ENCODE measurements around the gene AGBL4.
A peak's percentile ranks its signal among the peaks of the same experiment; 100 is the strongest.

AGBL4 gene

DNA sequence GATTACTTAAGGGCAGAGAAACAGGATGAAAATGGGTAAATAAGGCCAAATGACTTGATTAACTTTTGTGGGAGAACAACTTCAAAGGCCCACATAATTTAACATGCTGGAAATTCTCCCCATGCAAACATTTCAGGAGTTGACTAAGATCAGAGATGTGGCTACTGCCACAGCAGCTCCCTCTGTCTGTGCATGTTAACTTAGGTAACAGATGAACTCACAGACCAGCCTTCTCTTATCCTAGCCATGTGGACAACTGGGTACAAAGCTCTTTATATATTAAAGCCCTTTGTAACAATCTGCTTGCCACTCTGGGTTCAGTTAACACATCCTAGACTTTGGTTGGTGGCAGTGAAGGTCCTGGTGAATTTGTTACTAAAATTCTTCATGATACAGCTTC lies 1280.3 kb downstream of the AGBL4 start:
- POLR2A ChIA-PET = no interaction called here
- no peak overlapping the region for H3K27ac ChIP-seq (ENCODE audit: extremely low read depth, low read depth, low read length)
- TF ChIP-seq, protein P1, sequence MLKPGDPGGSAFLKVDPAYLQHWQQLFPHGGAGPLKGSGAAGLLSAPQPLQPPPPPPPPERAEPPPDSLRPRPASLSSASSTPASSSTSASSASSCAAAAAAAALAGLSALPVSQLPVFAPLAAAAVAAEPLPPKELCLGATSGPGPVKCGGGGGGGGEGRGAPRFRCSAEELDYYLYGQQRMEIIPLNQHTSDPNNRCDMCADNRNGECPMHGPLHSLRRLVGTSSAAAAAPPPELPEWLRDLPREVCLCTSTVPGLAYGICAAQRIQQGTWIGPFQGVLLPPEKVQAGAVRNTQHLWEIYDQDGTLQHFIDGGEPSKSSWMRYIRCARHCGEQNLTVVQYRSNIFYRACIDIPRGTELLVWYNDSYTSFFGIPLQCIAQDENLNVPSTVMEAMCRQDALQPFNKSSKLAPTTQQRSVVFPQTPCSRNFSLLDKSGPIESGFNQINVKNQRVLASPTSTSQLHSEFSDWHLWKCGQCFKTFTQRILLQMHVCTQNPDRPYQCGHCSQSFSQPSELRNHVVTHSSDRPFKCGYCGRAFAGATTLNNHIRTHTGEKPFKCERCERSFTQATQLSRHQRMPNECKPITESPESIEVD (tag by site-specific recombination; IDR thresholded peaks at IDR 0.05) = no peak
- TF ChIP-seq SP7 (tag by site-specific recombination; IDR thresholded peaks at IDR 0.05) (no peak), ZNF549 (tag by site-specific recombination; IDR thresholded peaks at IDR 0.05) (no peak), ZNF19 (tag by site-specific recombination; IDR thresholded peaks at IDR 0.05; ENCODE audit: low read depth) (no peak), ZNF140 (tag by site-specific recombination; IDR thresholded peaks at IDR 0.05) (no peak), ZNF768 (tag by site-specific recombination; IDR thresholded peaks at IDR 0.05) (no peak), MZF1 (tag by site-specific recombination; IDR thresholded peaks at IDR 0.05; ENCODE audit: borderline replicate concordance) (no peak), ZNF701 (tag by site-specific recombination; IDR thresholded peaks at IDR 0.05) (no peak), KLF1 (tag by site-specific recombination; IDR thresholded peaks at IDR 0.05) (no peak)
- H3K9me3 ChIP-seq (ENCODE audit: control insufficient read depth, insufficient read depth, low read depth, low read length) = no peaks in the 10 kb centered on the region
- peaks cover 0 to 10% of the 10 kb centered on the region in 2 experiments; a peak in 1 of 3 replicates for H3K36me3 ChIP-seq (ENCODE audit: control insufficient read depth in 2 of 2, insufficient read depth in 1 of 2, low read length in 2 of 2)
- no peak overlapping the region for H3K4me3 ChIP-seq (ENCODE audit: low read depth, low read length)
- CTCF ChIA-PET = interaction anchor here (0.6 to 1.2 kb wide), 2 partner anchors 65 to 74 kb away, joined by 3 to 4 read pairs; no protein-coding TSS in a partner anchor
- no peaks in the 10 kb centered on the region for H3K4me1 ChIP-seq (ENCODE audit: control insufficient read depth, insufficient read depth, low read length)

DNA sequence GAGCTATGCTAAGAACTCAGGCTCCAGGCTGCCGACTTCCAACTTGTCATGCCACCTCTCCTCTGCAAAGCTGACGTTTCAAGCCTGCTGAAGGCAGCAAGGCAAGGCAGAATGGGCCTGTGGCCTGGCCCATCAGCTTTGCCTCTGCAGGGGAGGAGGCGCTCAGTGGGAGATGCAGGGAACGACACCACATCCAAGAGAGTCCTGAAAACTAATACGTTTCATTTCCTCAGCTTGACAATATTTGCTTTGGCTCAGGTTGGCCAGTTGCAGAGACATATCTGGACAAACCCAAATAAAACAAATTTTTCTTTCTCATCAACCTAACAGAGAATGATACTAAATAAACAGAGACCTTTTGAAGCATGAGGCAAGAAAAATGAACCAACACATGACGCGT lies 1282.4 kb downstream of the AGBL4 start:
- CTCF ChIA-PET = no interaction called here
- Histone ChIP-seq H3K9me3 (ENCODE audit: control insufficient read depth, insufficient read depth, low read depth, low read length) (no peaks in the 10 kb centered on the region), H3K27ac (ENCODE audit: extremely low read depth, low read depth, low read length) (no peak overlapping the region), H3K36me3 (ENCODE audit: control insufficient read depth in 2 of 2, insufficient read depth in 1 of 2, low read length in 2 of 2) (peaks cover 0 to 16% of the 10 kb centered on the region in 2 experiments; a peak in 1 of 3 replicates), H3K4me1 (ENCODE audit: control insufficient read depth, insufficient read depth, low read length) (no peaks in the 10 kb centered on the region), H3K4me3 (ENCODE audit: low read depth, low read length) (no peak overlapping the region)
- TF ChIP-seq ZNF350 (tag by site-specific recombination; IDR thresholded peaks at IDR 0.05) (no peak), ZIC2 (tag by site-specific recombination; IDR thresholded peaks at IDR 0.05) (peak; percentile 60), GLIS1 (tag by site-specific recombination; IDR thresholded peaks at IDR 0.05) (peak; percentile 83)
- POLR2A ChIA-PET = no interaction called here

DNA sequence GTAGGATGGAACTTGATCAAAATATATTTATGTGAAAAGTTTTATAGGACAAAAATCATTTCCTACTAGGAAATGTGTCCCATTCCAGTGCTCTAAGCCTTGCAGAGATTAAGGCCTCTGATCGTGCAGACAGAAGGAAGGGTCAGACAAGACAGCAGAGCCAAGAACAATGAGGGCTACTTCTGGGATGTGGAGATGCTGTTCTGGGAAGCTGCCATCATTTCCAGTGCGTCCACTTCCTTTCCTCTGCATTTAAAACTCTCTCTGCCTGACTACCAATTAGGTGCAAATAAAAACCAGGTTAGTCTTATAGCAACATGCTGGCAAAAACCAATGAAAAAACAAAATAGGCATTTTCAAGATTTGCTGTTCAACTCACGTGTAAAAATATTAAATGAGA lies 1283.1 kb downstream of the AGBL4 start:
- H3K4me1 ChIP-seq (ENCODE audit: control insufficient read depth, insufficient read depth, low read length) = no peaks in the 10 kb centered on the region
- no peaks in the 10 kb centered on the region for H3K9me3 ChIP-seq (ENCODE audit: control insufficient read depth, insufficient read depth, low read depth, low read length)
- H3K36me3 ChIP-seq (ENCODE audit: control insufficient read depth in 2 of 2, insufficient read depth in 1 of 2, low read length in 2 of 2) = peaks cover 0 to 24% of the 10 kb centered on the region in 2 experiments; a peak in 1 of 3 replicates
- H3K4me3 ChIP-seq (ENCODE audit: low read depth, low read length) = no peak overlapping the region
- CTCF ChIA-PET = no interaction called here
- TF ChIP-seq ZNF473 (tag by site-specific recombination; IDR thresholded peaks at IDR 0.05) = no peak
- TF ChIP-seq, protein P1 (tag by site-specific recombination; IDR thresholded peaks at IDR 0.05) = no peak
- TF ChIP-seq ZFHX2 (tag by site-specific recombination; conservative IDR thresholded peaks at IDR 0.05) = no peak
- no peak for TF ChIP-seq ZNF658 (tag by site-specific recombination; IDR thresholded peaks at IDR 0.05)
- no peak for TF ChIP-seq ZNF830 (tag by site-specific recombination; IDR thresholded peaks at IDR 0.05; ENCODE audit: low read depth)
- TF ChIP-seq ZNF843 (tag by site-specific recombination; IDR thresholded peaks at IDR 0.05) = no peak
- TF ChIP-seq, protein P2, sequence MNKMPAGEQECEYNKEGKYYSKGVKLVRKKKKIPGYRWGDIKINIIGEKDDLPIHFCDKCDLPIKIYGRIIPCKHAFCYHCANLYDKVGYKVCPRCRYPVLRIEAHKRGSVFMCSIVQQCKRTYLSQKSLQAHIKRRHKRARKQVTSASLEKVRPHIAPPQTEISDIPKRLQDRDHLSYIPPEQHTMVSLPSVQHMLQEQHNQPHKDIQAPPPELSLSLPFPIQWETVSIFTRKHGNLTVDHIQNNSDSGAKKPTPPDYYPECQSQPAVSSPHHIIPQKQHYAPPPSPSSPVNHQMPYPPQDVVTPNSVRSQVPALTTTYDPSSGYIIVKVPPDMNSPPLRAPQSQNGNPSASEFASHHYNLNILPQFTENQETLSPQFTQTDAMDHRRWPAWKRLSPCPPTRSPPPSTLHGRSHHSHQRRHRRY (tag by site-specific recombination; IDR thresholded peaks at IDR 0.05) = no peak
- no peak overlapping the region for H3K27ac ChIP-seq (ENCODE audit: extremely low read depth, low read depth, low read length)
- POLR2A ChIA-PET = no interaction called here

All from HEK293 (cell line).